Memory B cell (primary cell): ENCODE results near the gene ERVMER34-1.

Experiments
- ATAC-seq: fragments of 150-1000 bp; cut with Tn5 transposase; 2 replicates; pipeline ENCODE4 v1.10.0; 2021; ENCODE audit warnings: low read depth, mild to moderate bottlenecking, moderate library complexity
- DNase-seq, 2 donors: peaks; one replicate each; pipeline ENCODE4 v3.0.0; 2022; ENCODE audit warnings: low spot score in 2 of 2
- H3K27ac Mint-ChIP-seq: one replicate; pipeline ENCODE4 v1.8.0; 2022; ENCODE audit warnings: mild to moderate bottlenecking, moderate library complexity, mixed read lengths
- H3K27me3 Mint-ChIP-seq: one replicate; pipeline ENCODE4 v1.8.0; 2022; ENCODE audit warnings: mixed read lengths
- H3K36me3 Mint-ChIP-seq: one replicate; pipeline ENCODE4 v1.8.0; 2022; ENCODE audit warnings: mild to moderate bottlenecking, mixed read lengths
- H3K4me1 Mint-ChIP-seq: one replicate; pipeline ENCODE4 v1.8.0; 2022; ENCODE audit warnings: mixed read lengths
- H3K4me3 Mint-ChIP-seq: one replicate; pipeline ENCODE4 v1.8.0; 2022; ENCODE audit warnings: mild to moderate bottlenecking, moderate library complexity, mixed read lengths
- H3K9me3 Mint-ChIP-seq: one replicate; pipeline ENCODE4 v1.8.0; 2022; ENCODE audit warnings: mixed read lengths

The ERVMER34-1 gene

GRCh38 chr4:52712251-52713130 lies 38.7 kb downstream of the ERVMER34-1 start:
- Mint-ChIP-seq H3K9me3 (peaks cover 4% of the 10 kb centered on the region), H3K4me1 (peaks cover 39% of the 10 kb centered on the region), H3K27ac (peak overlapping the region; percentile 31), H3K4me3 (peak overlapping the region; percentile 90), H3K36me3 (peaks cover 20% of the 10 kb centered on the region), H3K27me3 (no peaks in the 10 kb centered on the region)
- peak; percentile 87 for ATAC-seq
- DNase-seq, result peak; percentile 86 to 97

- peak overlapping the region; percentile 31 for H3K27ac Mint-ChIP-seq
- no peak for DNase-seq
- peaks cover 20% of the 10 kb centered on the region for H3K36me3 Mint-ChIP-seq
- H3K9me3 Mint-ChIP-seq, result peaks cover 4% of the 10 kb centered on the region
- peaks cover 39% of the 10 kb centered on the region for H3K4me1 Mint-ChIP-seq
- peak; percentile 3 for ATAC-seq
- peak overlapping the region; percentile 74 for H3K4me3 Mint-ChIP-seq
- no peaks in the 10 kb centered on the region for H3K27me3 Mint-ChIP-seq
Measured at GRCh38 chr4:52711834-52712250, 39.4 kb downstream of the ERVMER34-1 start.

GRCh38 chr4:52711272-52711671 lies 40.0 kb downstream of the ERVMER34-1 start:
- Mint-ChIP-seq H3K9me3 (peaks cover 4% of the 10 kb centered on the region), H3K4me3 (no peak overlapping the region), H3K36me3 (peaks cover 20% of the 10 kb centered on the region), H3K27me3 (no peaks in the 10 kb centered on the region), H3K4me1 (peaks cover 39% of the 10 kb centered on the region), H3K27ac (peak overlapping the region; percentile 31)
- ATAC-seq (no peak), DNase-seq (no peak)

- no peak for ATAC-seq
- Mint-ChIP-seq H3K36me3 (peaks cover 5% of the 10 kb centered on the region), H3K9me3 (peaks cover 4% of the 10 kb centered on the region), H3K4me3 (no peak overlapping the region), H3K4me1 (peaks cover 25% of the 10 kb centered on the region), H3K27me3 (no peaks in the 10 kb centered on the region), H3K27ac (no peak overlapping the region)
- DNase-seq, result no peak
Measured at GRCh38 chr4:52709155-52709554, 42.1 kb downstream of the ERVMER34-1 start.

- Mint-ChIP-seq H3K36me3 (no peaks in the 10 kb centered on the region), H3K27ac (no peak overlapping the region), H3K4me1 (peaks cover 10% of the 10 kb centered on the region), H3K9me3 (peaks cover 4% of the 10 kb centered on the region), H3K4me3 (no peak overlapping the region), H3K27me3 (no peaks in the 10 kb centered on the region)
- ATAC-seq, result no peak
- no peak for DNase-seq
Measured at GRCh38 chr4:52704661-52705060, 46.6 kb downstream of the ERVMER34-1 start.

- H3K36me3 Mint-ChIP-seq, result no peaks in the 10 kb centered on the region
- H3K27me3 Mint-ChIP-seq, result no peaks in the 10 kb centered on the region
- DNase-seq (no peak), ATAC-seq (no peak)
- H3K4me3 Mint-ChIP-seq, result no peak overlapping the region
- peaks cover 6% of the 10 kb centered on the region for H3K4me1 Mint-ChIP-seq
- no peak overlapping the region for H3K27ac Mint-ChIP-seq
- H3K9me3 Mint-ChIP-seq, result peaks cover under 1% of the 10 kb centered on the region
Measured at GRCh38 chr4:52704133-52704532, 47.1 kb downstream of the ERVMER34-1 start.

- Mint-ChIP-seq H3K4me1 (peaks cover 12% of the 10 kb centered on the region), H3K4me3 (no peak overlapping the region), H3K36me3 (no peaks in the 10 kb centered on the region), H3K27me3 (no peaks in the 10 kb centered on the region), H3K9me3 (no peaks in the 10 kb centered on the region), H3K27ac (no peak overlapping the region)
- DNase-seq (no peak), ATAC-seq (peak; percentile 97)
Measured at GRCh38 chr4:52701207-52701606, 50.0 kb downstream of the ERVMER34-1 start.

- Mint-ChIP-seq H3K9me3 (peaks cover 12% of the 10 kb centered on the region), H3K4me3 (no peak overlapping the region), H3K36me3 (peaks cover 10% of the 10 kb centered on the region), H3K27ac (peak overlapping the region; percentile 67), H3K4me1 (peaks cover 7% of the 10 kb centered on the region), H3K27me3 (no peaks in the 10 kb centered on the region)
- DNase-seq (no peak), ATAC-seq (no peak)
Measured at GRCh38 chr4:52694936-52695335, 56.3 kb downstream of the ERVMER34-1 start.

GRCh38 chr4:52693492-52693891 lies 57.7 kb downstream of the ERVMER34-1 start:
- Mint-ChIP-seq H3K4me1 (peaks cover 7% of the 10 kb centered on the region), H3K36me3 (peaks cover 10% of the 10 kb centered on the region), H3K4me3 (no peak overlapping the region), H3K27me3 (no peaks in the 10 kb centered on the region), H3K27ac (no peak overlapping the region), H3K9me3 (peaks cover 12% of the 10 kb centered on the region)
- no peak for ATAC-seq
- DNase-seq, result no peak
